ENCODE measurements around the gene SELENOH.

Gene SELENOH

GRCh38 chr11:57786436-57786835, 45.1 kb downstream of the SELENOH start:
- DNase-seq = no peak

DNA sequence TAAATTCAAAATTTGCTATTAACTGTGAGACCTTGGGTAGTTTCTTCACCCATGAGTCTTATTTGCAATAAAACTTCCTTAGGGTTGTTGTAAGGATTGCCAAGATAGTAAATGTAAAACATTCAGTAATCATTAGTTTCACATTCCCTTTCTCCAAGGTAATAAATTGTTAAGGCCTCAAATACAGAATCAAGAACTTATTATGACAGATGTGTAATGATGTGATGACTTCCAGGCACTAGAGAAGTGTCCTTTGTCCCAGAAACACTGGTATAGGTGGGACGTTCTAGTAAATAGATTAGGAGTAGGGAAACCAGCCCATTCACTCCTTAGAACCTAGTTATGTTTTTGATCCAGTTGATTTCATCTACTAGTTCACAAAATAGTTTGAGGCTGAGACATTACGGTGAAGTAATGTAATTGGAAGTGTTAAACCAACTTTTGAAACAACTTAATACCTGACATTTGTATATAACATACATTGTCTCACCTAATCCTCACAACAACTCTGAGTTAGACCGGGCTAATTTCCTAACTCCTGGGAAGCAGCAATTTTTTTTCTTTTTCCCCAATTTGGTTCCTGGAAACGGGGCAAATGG, 45.8 kb downstream of the SELENOH start:
- no peak for DNase-seq

DNA sequence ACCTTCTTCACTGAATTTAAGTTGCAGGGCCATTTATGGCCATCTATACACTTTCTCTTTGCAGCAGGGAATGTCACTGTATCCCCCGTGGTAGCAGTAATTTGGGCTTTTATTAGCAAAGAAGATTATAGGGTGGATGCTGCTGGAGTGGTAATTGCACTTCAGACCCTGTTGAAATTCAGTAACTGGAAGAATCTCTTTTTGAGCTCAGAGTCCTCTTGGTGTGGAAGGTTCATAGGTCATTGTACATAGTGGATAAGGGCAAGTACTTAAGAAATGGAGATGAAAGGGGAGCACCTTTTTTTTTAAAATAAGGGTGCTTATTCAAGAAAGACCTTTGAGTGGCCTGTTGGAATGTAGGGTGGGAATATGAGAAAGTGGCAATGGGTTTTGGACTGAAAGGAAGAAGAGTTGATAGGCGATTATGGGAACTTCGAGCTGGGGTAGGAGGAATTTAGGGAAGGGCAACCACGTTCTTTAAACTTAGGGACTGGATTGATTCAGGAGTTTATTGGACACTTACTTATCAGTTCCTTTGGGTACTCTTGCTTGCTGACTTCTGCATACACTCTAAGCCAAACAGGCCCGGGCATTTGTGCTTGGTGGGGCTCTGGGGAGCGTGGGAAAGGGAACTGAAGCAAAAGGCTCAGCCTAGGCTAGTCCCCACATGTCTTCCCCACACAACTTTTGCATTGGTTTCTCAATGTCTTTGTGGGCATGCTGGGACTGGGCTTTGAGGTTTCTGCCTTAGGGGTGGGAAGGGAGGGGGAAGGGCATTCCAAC, 46.8 kb downstream of the SELENOH start:
- DNase-seq = peak; percentile 48

- DNase-seq = no peak
Observed at GRCh38 chr11:57788703-57789088, 47.4 kb downstream of the SELENOH start.

GRCh38 chr11:57791321-57792059, 50.2 kb downstream of the SELENOH start:
- peak; percentile 61 for DNase-seq

GRCh38 chr11:57792060-57792541, 50.8 kb downstream of the SELENOH start:
- DNase-seq = peak; percentile 96

- DNase-seq = peak; percentile 81
Observed at GRCh38 chr11:57792870-57793269, 51.6 kb downstream of the SELENOH start.
